DOHH2 (cell line): Measurements from ENCODE around the gene TLNRD1.

Experiments
- H3F3A ChIP-seq: fragments of 200-600 bp; sonication (generic), shearing (Covaris generic); 2 replicates; pipeline ENCODE4 v1.6.0; 2016; ENCODE audit warnings: antibody characterized with exemption, mild to moderate bottlenecking; ENCODE audit not compliant: control insufficient read depth, insufficient read depth
- H3K27ac ChIP-seq: fragments of 200-600 bp; sonication (generic); 2 replicates; pipeline ENCODE4 v1.5.1; 2014; ENCODE audit warnings: low read depth, mild to moderate bottlenecking, low read length, moderate library complexity
- H3K27me3 ChIP-seq: fragments of 200-600 bp; sonication (generic); 2 replicates; pipeline ENCODE4 v1.6.1; 2014; ENCODE audit warnings: mild to moderate bottlenecking, low read length, mixed read lengths; ENCODE audit not compliant: control insufficient read depth
- H3K36me3 ChIP-seq: fragments of 200-600 bp; sonication (generic); 2 replicates; pipeline ENCODE4 v1.6.1; 2014; ENCODE audit warnings: mild to moderate bottlenecking, low read length, moderate library complexity, mixed read lengths; ENCODE audit not compliant: control insufficient read depth
- H3K4me1 ChIP-seq: fragments of 200-600 bp; sonication (generic); 2 replicates; pipeline ENCODE4 v1.6.1; 2014; ENCODE audit warnings: mild to moderate bottlenecking, low read length, mixed read lengths; ENCODE audit not compliant: control insufficient read depth
- H3K4me2 ChIP-seq: fragments of 200-600 bp; sonication (generic); 2 replicates; pipeline ENCODE4 v1.6.0; 2014; ENCODE audit warnings: mild to moderate bottlenecking, low read length, moderate library complexity
- H3K4me3 ChIP-seq: fragments of 200-600 bp; sonication (generic); 2 replicates; pipeline ENCODE4 v1.5.1; 2014; ENCODE audit warnings: mild to moderate bottlenecking, low read length, mixed read lengths
- H3K79me2 ChIP-seq: fragments of 200-600 bp; sonication (generic); 2 replicates; pipeline ENCODE4 v1.6.1; 2014; ENCODE audit warnings: mild to moderate bottlenecking, low read length, mixed read lengths; ENCODE audit not compliant: control insufficient read depth
- H3K9me2 ChIP-seq: fragments of 200-600 bp; sonication (generic); replicated peaks from 2 replicates; pipeline ENCODE4 v1.6.1; 2014; ENCODE audit warnings: mild to moderate bottlenecking, low read length, mixed read lengths; ENCODE audit not compliant: control insufficient read depth
- H3K9me3 ChIP-seq: fragments of 200-600 bp; sonication (generic); 2 replicates; pipeline ENCODE4 v1.6.1; 2014; ENCODE audit warnings: antibody characterized with exemption, low read length, mixed read lengths; ENCODE audit not compliant: control insufficient read depth, insufficient read depth
- H4K20me1 ChIP-seq: fragments of 200-600 bp; sonication (generic); 2 replicates; pipeline ENCODE4 v1.6.0; 2014; ENCODE audit warnings: low read depth, mild to moderate bottlenecking, antibody characterized with exemption, low read length, moderate library complexity; ENCODE audit not compliant: control insufficient read depth, insufficient read depth
- CTCF ChIP-seq: fragments of 200-600 bp; sonication (generic); IDR thresholded peaks from one replicate; pipeline ENCODE4 v1.5.1; 2014; ENCODE audit warnings: antibody characterized with exemption, mild to moderate bottlenecking, low read depth, low read length; ENCODE audit not compliant: poor library complexity, severe bottlenecking
- EZH2phosphoT487 ChIP-seq: fragments of 200-600 bp; sonication (generic); IDR thresholded peaks from 2 replicates; pipeline ENCODE4 v1.6.1; 2017; ENCODE audit warnings: borderline replicate concordance, mild to moderate bottlenecking, antibody characterized with exemption, low read length, moderate library complexity, mixed read lengths

Gene TLNRD1

GRCh38 chr15:81013396-81013929, 12.7 kb downstream of the TLNRD1 start:
- Histone ChIP-seq H3F3A (no peaks in the 10 kb centered on the region), H4K20me1 (no peaks in the 10 kb centered on the region; the same call in 1 of the 2 replicates), H3K27ac (no peak overlapping the region), H3K4me2 (no peak overlapping the region), H3K36me3 (no peaks in the 10 kb centered on the region), H3K4me1 (0 out of 2 replicates have a peak, but pooled peaks cover 3% of the 10 kb centered on the region), H3K4me3 (no peak overlapping the region), H3K9me3 (no peaks in the 10 kb centered on the region), H3K27me3 (no peaks in the 10 kb centered on the region), H3K79me2 (peaks cover 15% of the 10 kb centered on the region), H3K9me2 (no peaks in the 10 kb centered on the region)
- TF ChIP-seq EZH2phosphoT487 (no peak), CTCF (no peak)

GRCh38 chr15:81014446-81015093, 13.8 kb downstream of the TLNRD1 start:
- H3K4me3 ChIP-seq = no peak overlapping the region
- H3K27me3 ChIP-seq = no peaks in the 10 kb centered on the region
- no peak overlapping the region for H3K27ac ChIP-seq
- no peaks in the 10 kb centered on the region for H3K9me2 ChIP-seq
- TF ChIP-seq EZH2phosphoT487 = no peak
- no peak for TF ChIP-seq CTCF
- no peaks in the 10 kb centered on the region; the same call in 1 of the 2 replicates for H4K20me1 ChIP-seq
- H3K9me3 ChIP-seq = no peaks in the 10 kb centered on the region
- H3K4me1 ChIP-seq = 0 out of 2 replicates have a peak, but pooled peaks cover 2% of the 10 kb centered on the region
- H3K79me2 ChIP-seq = peaks cover 7% of the 10 kb centered on the region; the same call in 1 of the 2 replicates
- no peaks in the 10 kb centered on the region for H3K36me3 ChIP-seq
- no peak overlapping the region for H3K4me2 ChIP-seq
- H3F3A ChIP-seq = no peaks in the 10 kb centered on the region

GRCh38 chr15:81015621-81016488, 15.1 kb downstream of the TLNRD1 start:
- H3K4me3 ChIP-seq = no peak overlapping the region

More at GRCh38 chr15:81015621-81016488, 15.1 kb downstream of the TLNRD1 start:
- no peak overlapping the region for H3K27ac ChIP-seq
- TF ChIP-seq CTCF (no peak), EZH2phosphoT487 (no peak)
- no peaks in the 10 kb centered on the region; the same call in 1 of the 2 replicates for H4K20me1 ChIP-seq
- no peak overlapping the region for H3K4me2 ChIP-seq
- H3K36me3 ChIP-seq = no peaks in the 10 kb centered on the region
- no peaks in the 10 kb centered on the region for H3F3A ChIP-seq
- 0 out of 2 replicates have a peak, but pooled peaks cover 2% of the 10 kb centered on the region for H3K79me2 ChIP-seq
- no peaks in the 10 kb centered on the region for H3K4me1 ChIP-seq
- no peaks in the 10 kb centered on the region for H3K27me3 ChIP-seq
- H3K9me3 ChIP-seq = no peaks in the 10 kb centered on the region
- H3K9me2 ChIP-seq = no peaks in the 10 kb centered on the region
